GM12878 (cell line): ENCODE measurements around the gene ATP2A1. TPM values are rescaled to one million over a fixed set of nuclear protein-coding genes. Genes with fewer than 3 reads are reported as not detected.
A peak's percentile ranks its signal among the peaks of the same experiment; 100 is the strongest.

Source experiments
- ATAC-seq: fragments of 200-7000 bp; cut with Tn5 transposase; 3 replicates; pipeline ENCODE4 v1.9.1; 2020; ENCODE audit warnings: mild to moderate bottlenecking, moderate library complexity
- BruUV-seq: library from RNA; stranded (reverse); fragments of 400-500 nt; replicated peaks from 2 replicates; lab custom pipeline; 2021; lab: Mats Ljungman, UMichigan
- CTCF ChIA-PET: fragments of 300-600 bp; sonication (Branson Sonifier 250); formaldehyde crosslinking; extraction: SDS; loops from one replicate; lab custom pipeline; 2021; ENCODE audit warnings: inconsistent platforms; lab: Yijun Ruan, JAX
- POLR2A ChIA-PET: fragments of 350-600 bp; formaldehyde crosslinking; extraction: SDS; loops from one replicate; lab custom pipeline; 2021; ENCODE audit warnings: inconsistent platforms; lab: Charles Lee
- RAD21 ChIA-PET: fragments of 300-600 bp; sonication (Branson Sonifier 250); formaldehyde crosslinking; loops from one replicate; lab custom pipeline; 2023; ENCODE audit warnings: antibody characterized with exemption; ENCODE audit not compliant: unreplicated experiment; lab: Charles Lee
- SMC1A ChIA-PET: fragments of 300-600 bp; sonication (Branson Sonifier 250); formaldehyde crosslinking; loops from one replicate; lab custom pipeline; 2023; ENCODE audit not compliant: unreplicated experiment, uncharacterized antibody; lab: Charles Lee
- DNase-seq: peaks from one replicate; pipeline ENCODE4 v3.0.0-alpha.2; 2011; ENCODE audit warnings: low read depth, low spot score
- FAIRE-seq: peaks from 3 replicates; lab custom pipeline; 2011; peaks lifted over from hg19 to GRCh38; lab: Jason Lieb, UNC
- H2AFZ ChIP-seq: 2 replicates; pipeline ENCODE4 v1.6.0; 2011; ENCODE audit warnings: low read depth, low read length, control low read depth; ENCODE audit not compliant: control insufficient read depth
- H3K27ac ChIP-seq: 2 replicates; pipeline ENCODE4 v1.5.1; 2011; ENCODE audit warnings: control low read depth; ENCODE audit not compliant: control insufficient read depth, insufficient read depth
- H3K27me3 ChIP-seq, 2 experiments: replicated peaks in 1 of 2; 2 replicates each; pipeline versions ENCODE4 v1.6.0 to v1.6.1; 2011; ENCODE audit warnings: low read length in 1 of 2; ENCODE audit not compliant: control insufficient read depth in 2 of 2, insufficient read depth in 2 of 2
- H3K36me3 ChIP-seq, 2 experiments: 2 replicates each; pipeline ENCODE4 v1.5.1; 2011; ENCODE audit warnings: low read length in 1 of 2; ENCODE audit not compliant: control insufficient read depth in 2 of 2, insufficient read depth in 2 of 2
- H3K4me1 ChIP-seq: 2 replicates; pipeline ENCODE4 v1.6.1; 2011; ENCODE audit warnings: mild to moderate bottlenecking, low read length, moderate library complexity, mixed read lengths; ENCODE audit not compliant: control insufficient read depth, insufficient read depth
- H3K4me2 ChIP-seq: 2 replicates; pipeline ENCODE4 v1.6.0; 2011; ENCODE audit warnings: control low read depth; ENCODE audit not compliant: control insufficient read depth, insufficient read depth
- H3K4me3 ChIP-seq: fragments of 200-600 bp; sonication (generic); 2 replicates; pipeline ENCODE4 v1.5.1; 2016
- H3K79me2 ChIP-seq: 2 replicates; pipeline ENCODE4 v1.6.0; 2011; ENCODE audit warnings: low read length; ENCODE audit not compliant: control insufficient read depth, insufficient read depth
- H3K9ac ChIP-seq: 2 replicates; pipeline ENCODE4 v1.8.0; 2011; ENCODE audit warnings: low read length, control low read depth, mixed read lengths; ENCODE audit not compliant: control insufficient read depth, insufficient read depth
- H3K9me3 ChIP-seq: replicated peaks from 3 replicates; pipeline ENCODE4 v1.5.1; 2011; ENCODE audit warnings: mild to moderate bottlenecking, low read length; ENCODE audit not compliant: control insufficient read depth, insufficient read depth
- H4K20me1 ChIP-seq: 2 replicates; pipeline ENCODE4 v1.6.0; 2011; ENCODE audit not compliant: control insufficient read depth, insufficient read depth
- ASH2L ChIP-seq: fragments of 300-600, 200-600 bp; sonication (generic); IDR thresholded peaks from 2 replicates; pipeline ENCODE4 v1.6.1; 2017; ENCODE audit warnings: low read depth, mild to moderate bottlenecking, borderline replicate concordance
- POLR2A ChIP-seq: IDR thresholded peaks from 2 replicates; pipeline ENCODE4 v1.6.1; 2011; ENCODE audit warnings: low read depth, mild to moderate bottlenecking, low read length
- WGBS: methylation state at CpG from one replicate; pipeline ENCODE4 v1.1.6; 2016; ENCODE audit warnings: low lambda C conversion rate; ENCODE audit not compliant: insufficient replicate concordance, insufficient coverage; ENCODE audit errors: missing lambda C conversion rate; 5-methylcytosine and 5-hydroxymethylcytosine counted together
- in situ Hi-C: fragments of 300-500 bp; cut with MboI; formaldehyde crosslinking; loops from 9 replicates; pipeline ENCODE4 v1.14.3; 2018; ENCODE audit warnings: mixed read lengths
- intact Hi-C: fragments of 100-400 bp; cut with micrococcal nuclease; formaldehyde crosslinking; loops from one replicate; pipeline ENCODE4 v1.14.2; 2022; ENCODE audit not compliant: unreplicated experiment
- polyA plus RNA-seq, 11 experiments: library from polyadenylated mRNA; depleted of rRNA in 4 of 11; unstranded in 6 of 11; stranded (reverse) in 5 of 11; fragments of >200 nt; fragmentation: Nextera tagmentation in 4 of 11; fragmentation: Illumina TruSeq in 1 of 11; extraction: Ambion mirVana in 4 of 11; extraction: Trizol in 1 of 11; gene quantifications; 1 replicate in 1 of 11; 2 replicates in 10 of 11; pipeline versions ENCODE4 v1.2.1 to v1.2.3, GENCODE V29; 2011 to 2016; ENCODE audit warnings: inconsistent platforms in 2 of 11, missing spikeins in 2 of 11, low read depth in 1 of 11
- total RNA-seq, 4 experiments: library from RNA; depleted of rRNA in 3 of 4; stranded (reverse); fragments of >200 nt in 3 of 4; fragmentation: Illumina TruSeq in 1 of 4; extraction: Trizol in 1 of 4; gene quantifications; 2 replicates each; pipeline versions ENCODE4 v1.2.1 to v1.2.3, GENCODE V29; 2013 to 2021
- TF ChIP-seq, protein P1 (sequence below): fragments of 450-650 bp; IDR thresholded peaks from 2 replicates; pipeline ENCODE4 v1.6.1; 2016; ENCODE audit warnings: mild to moderate bottlenecking

The ATP2A1 gene
- total and polyA plus RNA-seq, 10 of the 15 experiments (the other 5 are each of a cell fraction or from before 2014, with no cell fraction given) = 0.13 to 1.7 (median 0.88) TPM

DNA sequence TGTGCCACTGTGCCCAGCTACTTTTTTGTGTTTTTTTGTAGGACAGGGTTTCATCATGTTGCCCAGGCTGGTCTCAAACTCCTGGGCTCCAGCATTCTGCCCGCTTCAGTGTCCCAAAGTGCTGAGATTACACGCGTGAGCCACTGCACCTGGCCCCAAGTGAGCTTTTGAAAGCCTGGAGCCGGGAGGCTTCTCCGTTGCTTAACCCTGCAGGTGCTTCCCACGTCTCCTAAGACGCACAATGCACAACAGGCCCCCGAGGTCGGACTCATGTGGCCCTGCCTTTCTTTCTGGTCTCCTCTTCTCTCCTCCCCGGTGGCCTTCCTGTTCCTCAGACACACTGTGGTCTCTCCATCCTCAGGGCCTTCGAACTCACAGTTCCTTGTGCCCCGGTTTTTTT is 34.3 kb downstream of the ATP2A1 start (continued):
- TF ChIP-seq, protein P1, sequence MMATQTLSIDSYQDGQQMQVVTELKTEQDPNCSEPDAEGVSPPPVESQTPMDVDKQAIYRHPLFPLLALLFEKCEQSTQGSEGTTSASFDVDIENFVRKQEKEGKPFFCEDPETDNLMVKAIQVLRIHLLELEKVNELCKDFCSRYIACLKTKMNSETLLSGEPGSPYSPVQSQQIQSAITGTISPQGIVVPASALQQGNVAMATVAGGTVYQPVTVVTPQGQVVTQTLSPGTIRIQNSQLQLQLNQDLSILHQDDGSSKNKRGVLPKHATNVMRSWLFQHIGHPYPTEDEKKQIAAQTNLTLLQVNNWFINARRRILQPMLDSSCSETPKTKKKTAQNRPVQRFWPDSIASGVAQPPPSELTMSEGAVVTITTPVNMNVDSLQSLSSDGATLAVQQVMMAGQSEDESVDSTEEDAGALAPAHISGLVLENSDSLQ = no peak

DNA sequence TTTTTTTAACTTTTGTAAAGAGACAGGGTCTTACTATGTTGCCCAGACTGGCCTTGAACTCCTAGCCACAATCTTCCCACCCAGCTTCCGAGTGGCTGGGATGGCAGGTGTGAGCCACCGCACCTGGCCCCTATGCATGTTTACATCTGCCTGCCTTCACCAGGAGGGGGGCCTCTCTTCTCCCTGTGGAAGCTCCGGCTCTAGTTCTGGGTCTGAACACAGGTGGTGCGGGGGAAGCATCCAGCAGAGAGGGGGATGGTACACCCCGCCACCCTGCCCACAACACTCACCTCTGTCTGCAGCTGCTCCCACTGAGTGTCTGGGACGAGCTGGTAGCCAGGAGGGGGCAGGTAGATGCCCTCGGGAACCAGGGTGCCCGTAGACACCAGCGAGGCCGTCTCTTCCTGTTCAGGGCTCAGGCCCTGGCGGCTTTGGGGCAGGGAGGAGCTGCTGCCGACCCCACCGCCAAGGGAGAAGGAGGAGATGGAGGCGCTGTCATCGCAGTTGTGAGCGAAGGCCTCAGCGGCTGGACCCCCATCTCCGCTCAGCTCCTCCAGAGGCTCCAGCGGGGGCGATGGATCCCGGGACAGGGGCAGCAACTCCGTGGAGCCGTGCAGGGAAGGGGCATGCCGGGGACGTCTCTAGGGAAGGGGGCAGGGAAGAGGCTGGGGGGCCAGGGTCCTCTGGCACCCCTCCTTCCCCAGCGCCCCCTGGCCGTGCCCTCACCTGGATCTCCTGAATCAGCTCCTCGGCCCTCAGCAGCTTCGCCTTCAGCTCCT is 35.8 kb downstream of the ATP2A1 start:
- 96% methylated on average over 24 of the region's 29 CpGs for WGBS
- peaks cover 10 to 11% of the 10 kb centered on the region in 2 experiments for H3K36me3 ChIP-seq
- ChIA-PET RAD21 (no interaction called here), SMC1A (interaction anchor here (0.7 to 0.8 kb wide), 2 partner anchors 10 to 29 kb away, joined by 3 read pairs; no protein-coding TSS in a partner anchor), CTCF (interaction anchor here (1.2 to 1.7 kb wide), 2 partner anchors 9 to 31 kb away, joined by 3 to 6 read pairs; no protein-coding TSS in a partner anchor), POLR2A (interaction anchor here (1.4 kb wide), 1 partner anchor 10 kb away, joined by 5 read pairs; no protein-coding TSS in a partner anchor)
- no peak overlapping the region for H3K9ac ChIP-seq
- DNase-seq (no peak), FAIRE-seq (no peak), ATAC-seq (no peak)
- no peak overlapping the region for H3K4me3 ChIP-seq
- H3K27ac ChIP-seq = no peak overlapping the region
- no peaks in the 10 kb centered on the region for H3K9me3 ChIP-seq
- no peak overlapping the region for H2AFZ ChIP-seq
- no peaks in the 10 kb centered on the region for H3K79me2 ChIP-seq
- intact Hi-C loops (no loop called here), in situ Hi-C loops (no loop called here)
- TF ChIP-seq POLR2A (peak; percentile 36; the same call in 1 of the 2 replicates), ASH2L (no peak)
- peaks cover 8% of the 10 kb centered on the region for H3K4me1 ChIP-seq
- BruUV-seq = no TSS peak
- H3K4me2 ChIP-seq = no peak overlapping the region
- no peaks in the 10 kb centered on the region for H4K20me1 ChIP-seq
- no peaks in the 10 kb centered on the region for H3K27me3 ChIP-seq
